Transverse colon (tissue), 4 donors: ENCODE results near the gene TMEM253. TPM values are rescaled to one million over a fixed set of nuclear protein-coding genes. Genes with fewer than 3 reads are reported as not detected.

Experiments used
- DNase-seq: peaks from one replicate; pipeline ENCODE4 v3.0.0-alpha.2; 2019
- H3K27ac ChIP-seq, 4 donors: fragments of 200-600 bp; sonication (generic); 2 replicates each; pipeline ENCODE4 v1.5.1; 2016 to 2018; ENCODE audit warnings: inconsistent platforms in 4 of 4
- H3K27me3 ChIP-seq: fragments of 200-600 bp; sonication (generic); 2 replicates; pipeline ENCODE4 v1.5.1; 2017; ENCODE audit warnings: inconsistent platforms
- H3K36me3 ChIP-seq, 4 donors: fragments of 200-600 bp; sonication (generic); 2 replicates each; pipeline ENCODE4 v1.5.1; 2017 to 2019; ENCODE audit warnings: inconsistent platforms in 4 of 4
- H3K4me1 ChIP-seq, 4 donors: fragments of 200-600 bp; sonication (generic); 2 replicates each; pipeline ENCODE4 v1.5.1; 2017 to 2020; ENCODE audit warnings: inconsistent platforms in 4 of 4
- H3K4me3 ChIP-seq, 4 donors: fragments of 200-600 bp; sonication (generic); 1 replicate in 1 of 4; 2 replicates in 3 of 4; pipeline versions ENCODE4 v1.5.1 to v1.6.1; 2017 to 2019; ENCODE audit warnings: inconsistent platforms in 4 of 4
- H3K9me3 ChIP-seq, 2 donors: fragments of 200-600 bp; sonication (generic); 2 replicates each; pipeline ENCODE4 v1.5.1; 2017 to 2019; ENCODE audit warnings: inconsistent platforms in 2 of 2
- EP300 ChIP-seq: sonication (generic); formaldehyde crosslinking; IDR thresholded peaks from one replicate; pipeline ENCODE4 v1.6.1; 2017; ENCODE audit warnings: antibody characterized with exemption, low read depth
- POLR2A ChIP-seq: fragments of 450-650 bp; IDR thresholded peaks from one replicate; pipeline ENCODE4 v1.6.1; 2016; ENCODE audit warnings: antibody characterized with exemption, mild to moderate bottlenecking, moderate library complexity
- POLR2AphosphoS5 ChIP-seq, 3 donors: sonication (generic); formaldehyde crosslinking; IDR thresholded peaks; one replicate each; pipeline ENCODE4 v1.6.1; 2016; ENCODE audit warnings: antibody characterized with exemption in 3 of 3
- WGBS, 2 donors: methylation state at CpG; one replicate each; pipeline ENCODE4 v1.1.5; 2018; ENCODE audit warnings: low coverage in 1 of 2; 5-methylcytosine and 5-hydroxymethylcytosine counted together
- in situ Hi-C, 4 donors: fragments of 200-750 bp; cut with MboI; loops; one replicate each; pipeline versions ENCODE4 v1.15.0 to v1.15.1; 2017; ENCODE audit warnings: low sequenced_read_pairs in 3 of 4, low pct_ligation_motif_present in 1 of 4, low pct_unique_long_range_greater_than_20kb in 1 of 4
- intact Hi-C: fragments of 100-400 bp; cut with DNase I; formaldehyde crosslinking; loops from one replicate; pipeline ENCODE4 v1.15.1; 2023; ENCODE audit warnings: low total_unique reads
- total RNA-seq, 4 donors: library from RNA; depleted of rRNA; stranded (reverse); fragments of >200 nt; gene quantifications; one replicate each; pipeline ENCODE4 v1.1.0, GENCODE V29; 2016
- TF ChIP-seq, protein P1 (sequence below), 5 experiments: fragments of 200-600 bp in 3 of 5; fragments of 450-650 bp in 2 of 5; sonication (generic) in 3 of 5; IDR thresholded peaks; 1 replicate in 2 of 5; 2 replicates in 3 of 5; pipeline ENCODE4 v1.5.1; 2016 to 2017; ENCODE audit warnings: antibody characterized with exemption in 5 of 5, inconsistent platforms in 3 of 5, mild to moderate bottlenecking in 2 of 5, moderate library complexity in 1 of 5

TMEM253 gene
- total RNA-seq, 4 donors from 2014 or later: 13.1 to 63.7 (median 41.9) TPM

DNA sequence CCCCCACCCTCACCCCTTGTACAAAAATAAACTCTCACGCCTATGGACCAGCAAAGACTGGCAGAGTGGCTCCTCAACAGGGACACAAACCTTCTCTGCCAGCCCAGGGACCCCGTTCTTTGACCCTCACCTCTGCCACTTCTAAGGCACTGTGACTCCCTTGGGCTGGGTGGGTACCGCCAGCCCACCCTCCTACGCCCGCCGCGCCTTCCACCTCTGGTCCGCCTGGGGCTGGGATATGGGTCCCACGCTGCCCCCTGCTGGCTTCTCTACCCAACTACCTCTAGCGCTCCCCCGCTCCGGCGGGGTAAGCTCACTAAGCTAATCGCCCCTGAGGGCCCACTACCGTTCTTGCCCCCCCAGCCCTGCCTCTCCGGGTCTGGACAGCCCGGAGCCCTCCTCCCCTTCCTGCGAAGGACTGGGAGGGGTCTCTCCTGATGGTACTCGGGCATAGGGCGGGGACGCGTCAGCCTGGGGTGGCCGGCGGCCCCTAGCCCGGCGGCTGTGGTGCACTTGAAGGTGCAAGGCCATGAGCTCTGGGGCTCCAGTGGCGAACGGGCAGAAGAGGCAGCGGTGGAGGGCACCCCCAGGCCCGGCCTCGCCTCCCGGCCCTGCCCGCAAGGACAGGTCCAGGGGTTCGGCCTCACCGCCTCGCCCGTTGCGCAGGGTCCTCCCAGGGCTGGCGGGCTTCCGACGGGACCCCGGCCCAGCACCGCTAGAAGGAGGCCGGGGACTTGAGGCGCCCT is 10.5 kb upstream of the TMEM253 start:
- Histone ChIP-seq H3K9me3 (no peaks in the 10 kb centered on the region), H3K27me3 (no peaks in the 10 kb centered on the region), H3K4me1 (peaks cover 0 to 47% (median 28%) of the 10 kb centered on the region in 4 donors), H3K27ac (peak overlapping the region; percentile 50 to 65 (median 56)), H3K36me3 (peaks cover 0 to 18% (median 8%) of the 10 kb centered on the region in 4 donors), H3K4me3 (no peak overlapping the region)
- in situ Hi-C loops (no loop called here), intact Hi-C loops (no loop called here)
- WGBS, 2 donors: 88% methylated on average over 42 of the region's 45 CpGs; no CpG with 5 or more reads in 1 of the 2 donors
- peak; percentile 59 for DNase-seq
- TF ChIP-seq POLR2AphosphoS5 (IDR thresholded peaks at IDR 0.05): peak in 1 of 3 donors; percentile 21
- TF ChIP-seq, protein P1, sequence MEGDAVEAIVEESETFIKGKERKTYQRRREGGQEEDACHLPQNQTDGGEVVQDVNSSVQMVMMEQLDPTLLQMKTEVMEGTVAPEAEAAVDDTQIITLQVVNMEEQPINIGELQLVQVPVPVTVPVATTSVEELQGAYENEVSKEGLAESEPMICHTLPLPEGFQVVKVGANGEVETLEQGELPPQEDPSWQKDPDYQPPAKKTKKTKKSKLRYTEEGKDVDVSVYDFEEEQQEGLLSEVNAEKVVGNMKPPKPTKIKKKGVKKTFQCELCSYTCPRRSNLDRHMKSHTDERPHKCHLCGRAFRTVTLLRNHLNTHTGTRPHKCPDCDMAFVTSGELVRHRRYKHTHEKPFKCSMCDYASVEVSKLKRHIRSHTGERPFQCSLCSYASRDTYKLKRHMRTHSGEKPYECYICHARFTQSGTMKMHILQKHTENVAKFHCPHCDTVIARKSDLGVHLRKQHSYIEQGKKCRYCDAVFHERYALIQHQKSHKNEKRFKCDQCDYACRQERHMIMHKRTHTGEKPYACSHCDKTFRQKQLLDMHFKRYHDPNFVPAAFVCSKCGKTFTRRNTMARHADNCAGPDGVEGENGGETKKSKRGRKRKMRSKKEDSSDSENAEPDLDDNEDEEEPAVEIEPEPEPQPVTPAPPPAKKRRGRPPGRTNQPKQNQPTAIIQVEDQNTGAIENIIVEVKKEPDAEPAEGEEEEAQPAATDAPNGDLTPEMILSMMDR (IDR thresholded peaks at IDR 0.05): peak; percentile 53 to 71 (median 59)
- no peak for TF ChIP-seq POLR2A
- TF ChIP-seq EP300: no peak

- no peak for DNase-seq
- 50 to 91% methylated on average over 4 to 45 of the region's 45 CpGs for WGBS, 2 donors
- intact Hi-C loops: no loop called here
- peaks cover 3 to 50% (median 31%) of the 10 kb centered on the region in 4 donors for H3K4me1 ChIP-seq
- H3K9me3 ChIP-seq: no peaks in the 10 kb centered on the region
- TF ChIP-seq POLR2A (no peak), POLR2AphosphoS5 (IDR thresholded peaks at IDR 0.05) (no peak)
- no peak overlapping the region for H3K27ac ChIP-seq
- no peak overlapping the region for H3K4me3 ChIP-seq
- peaks cover 0 to 16% (median 7%) of the 10 kb centered on the region in 4 donors for H3K36me3 ChIP-seq
- no peaks in the 10 kb centered on the region for H3K27me3 ChIP-seq
- in situ Hi-C loops: no loop called here
Observed at GRCh38 chr14:21090940-21091663, 9.8 kb upstream of the TMEM253 start.

GRCh38 chr14:21091821-21092272 is 9.0 kb upstream of the TMEM253 start:
- DNase-seq: no peak
- H3K27ac ChIP-seq: peak overlapping the region in 3 of 4 donors; percentile 15 to 52 (median 45)
- TF ChIP-seq POLR2AphosphoS5 (IDR thresholded peaks at IDR 0.05): no peak
- no peak for TF ChIP-seq EP300
- TF ChIP-seq, protein P1 (IDR thresholded peaks at IDR 0.05): no peak
- TF ChIP-seq POLR2A: no peak
- in situ Hi-C loops: no loop called here
- WGBS, 2 donors: 90 to 98% methylated on average over 8 to 41 of the region's 42 CpGs
- H3K9me3 ChIP-seq: no peaks in the 10 kb centered on the region
- intact Hi-C loops: loop anchor here (1.0 to 2.0 kb wide), 2 partner anchors 12 to 23 kb away; no protein-coding TSS in a partner anchor
- peaks cover 0 to 16% (median 6%) of the 10 kb centered on the region in 4 donors for H3K36me3 ChIP-seq
- H3K27me3 ChIP-seq: no peaks in the 10 kb centered on the region
- no peak overlapping the region for H3K4me3 ChIP-seq
- peaks cover 8 to 57% (median 38%) of the 10 kb centered on the region in 4 donors for H3K4me1 ChIP-seq

- no peak overlapping the region for H3K4me3 ChIP-seq
- no peaks in the 10 kb centered on the region for H3K27me3 ChIP-seq
- peak overlapping the region in 3 of 4 donors; percentile 15 to 52 (median 45) for H3K27ac ChIP-seq
- intact Hi-C loops (loop anchor here (1.0 to 2.0 kb wide), 2 partner anchors 12 to 24 kb away; no protein-coding TSS in a partner anchor), in situ Hi-C loops (no loop called here)
- H3K4me1 ChIP-seq: peaks cover 11 to 57% (median 42%) of the 10 kb centered on the region in 4 donors
- peak; percentile 92 for DNase-seq
- H3K9me3 ChIP-seq: no peaks in the 10 kb centered on the region
- TF ChIP-seq, protein P1 (IDR thresholded peaks at IDR 0.05): peak; percentile 100
- no peak for TF ChIP-seq POLR2A
- no peak for TF ChIP-seq EP300
- peak in 2 of 3 donors; percentile 62 to 67 for TF ChIP-seq POLR2AphosphoS5 (IDR thresholded peaks at IDR 0.05)
- 37% methylated on average over 51 of the region's 59 CpGs; no CpG with 5 or more reads in 1 of the 2 donors for WGBS, 2 donors
- peaks cover 0 to 16% (median 6%) of the 10 kb centered on the region in 4 donors for H3K36me3 ChIP-seq
Observed at GRCh38 chr14:21092273-21093011, 8.4 kb upstream of the TMEM253 start.
